ENCODE measurements around the gene TMPRSS9. TPM values are rescaled to one million over a fixed set of nuclear protein-coding genes. Genes with fewer than 3 reads are reported as not detected.

The TMPRSS9 gene
- total and polyA plus RNA-seq, 2 of the 13 experiments (the other 11 are each of a cell fraction or from before 2014, with no cell fraction given), result 2.5 to 5.2 TPM

- TF ChIP-seq, protein P1, sequence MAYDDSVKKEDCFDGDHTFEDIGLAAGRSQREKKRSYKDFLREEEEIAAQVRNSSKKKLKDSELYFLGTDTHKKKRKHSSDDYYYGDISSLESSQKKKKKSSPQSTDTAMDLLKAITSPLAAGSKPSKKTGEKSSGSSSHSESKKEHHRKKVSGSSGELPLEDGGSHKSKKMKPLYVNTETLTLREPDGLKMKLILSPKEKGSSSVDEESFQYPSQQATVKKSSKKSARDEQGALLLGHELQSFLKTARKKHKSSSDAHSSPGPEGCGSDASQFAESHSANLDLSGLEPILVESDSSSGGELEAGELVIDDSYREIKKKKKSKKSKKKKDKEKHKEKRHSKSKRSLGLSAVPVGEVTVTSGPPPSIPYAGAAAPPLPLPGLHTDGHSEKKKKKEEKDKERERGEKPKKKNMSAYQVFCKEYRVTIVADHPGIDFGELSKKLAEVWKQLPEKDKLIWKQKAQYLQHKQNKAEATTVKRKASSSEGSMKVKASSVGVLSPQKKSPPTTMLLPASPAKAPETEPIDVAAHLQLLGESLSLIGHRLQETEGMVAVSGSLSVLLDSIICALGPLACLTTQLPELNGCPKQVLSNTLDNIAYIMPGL (CRISPR knock-in tag; IDR thresholded peaks at IDR 0.05; ENCODE audit: borderline replicate concordance in 1 of 2, low read depth in 1 of 2), result peak; percentile 92 to 93; a peak in 3 of 4 replicates
- TF ChIP-seq ZNF576 (CRISPR knock-in tag; IDR thresholded peaks at IDR 0.05), result 0 out of 2 replicates have a peak, but pooled peaks have one; percentile 27
- TF ChIP-seq HNRNPH1 (optimal IDR thresholded peaks at IDR 0.05; ENCODE audit: low read depth, low read length), result no peak
- TF ChIP-seq ZFP36L2 (CRISPR knock-in tag; IDR thresholded peaks at IDR 0.05), result no peak
- 0 out of 2 replicates have a peak, but pooled peaks have one; percentile 33 for TF ChIP-seq ZNF713 (CRISPR knock-in tag; IDR thresholded peaks at IDR 0.05)
- TF ChIP-seq SAFB2 (CRISPR knock-in tag; IDR thresholded peaks at IDR 0.05; ENCODE audit: borderline replicate concordance, low read depth), result no peak
- no peak for TF ChIP-seq GTF2F1 (IDR thresholded peaks at IDR 0.05; ENCODE audit: low read length)
- TF ChIP-seq HNRNPK (IDR thresholded peaks at IDR 0.05; ENCODE audit: low read depth, low read length, poor library complexity, severe bottlenecking), result peak; percentile 82
- TF ChIP-seq, protein P2, sequence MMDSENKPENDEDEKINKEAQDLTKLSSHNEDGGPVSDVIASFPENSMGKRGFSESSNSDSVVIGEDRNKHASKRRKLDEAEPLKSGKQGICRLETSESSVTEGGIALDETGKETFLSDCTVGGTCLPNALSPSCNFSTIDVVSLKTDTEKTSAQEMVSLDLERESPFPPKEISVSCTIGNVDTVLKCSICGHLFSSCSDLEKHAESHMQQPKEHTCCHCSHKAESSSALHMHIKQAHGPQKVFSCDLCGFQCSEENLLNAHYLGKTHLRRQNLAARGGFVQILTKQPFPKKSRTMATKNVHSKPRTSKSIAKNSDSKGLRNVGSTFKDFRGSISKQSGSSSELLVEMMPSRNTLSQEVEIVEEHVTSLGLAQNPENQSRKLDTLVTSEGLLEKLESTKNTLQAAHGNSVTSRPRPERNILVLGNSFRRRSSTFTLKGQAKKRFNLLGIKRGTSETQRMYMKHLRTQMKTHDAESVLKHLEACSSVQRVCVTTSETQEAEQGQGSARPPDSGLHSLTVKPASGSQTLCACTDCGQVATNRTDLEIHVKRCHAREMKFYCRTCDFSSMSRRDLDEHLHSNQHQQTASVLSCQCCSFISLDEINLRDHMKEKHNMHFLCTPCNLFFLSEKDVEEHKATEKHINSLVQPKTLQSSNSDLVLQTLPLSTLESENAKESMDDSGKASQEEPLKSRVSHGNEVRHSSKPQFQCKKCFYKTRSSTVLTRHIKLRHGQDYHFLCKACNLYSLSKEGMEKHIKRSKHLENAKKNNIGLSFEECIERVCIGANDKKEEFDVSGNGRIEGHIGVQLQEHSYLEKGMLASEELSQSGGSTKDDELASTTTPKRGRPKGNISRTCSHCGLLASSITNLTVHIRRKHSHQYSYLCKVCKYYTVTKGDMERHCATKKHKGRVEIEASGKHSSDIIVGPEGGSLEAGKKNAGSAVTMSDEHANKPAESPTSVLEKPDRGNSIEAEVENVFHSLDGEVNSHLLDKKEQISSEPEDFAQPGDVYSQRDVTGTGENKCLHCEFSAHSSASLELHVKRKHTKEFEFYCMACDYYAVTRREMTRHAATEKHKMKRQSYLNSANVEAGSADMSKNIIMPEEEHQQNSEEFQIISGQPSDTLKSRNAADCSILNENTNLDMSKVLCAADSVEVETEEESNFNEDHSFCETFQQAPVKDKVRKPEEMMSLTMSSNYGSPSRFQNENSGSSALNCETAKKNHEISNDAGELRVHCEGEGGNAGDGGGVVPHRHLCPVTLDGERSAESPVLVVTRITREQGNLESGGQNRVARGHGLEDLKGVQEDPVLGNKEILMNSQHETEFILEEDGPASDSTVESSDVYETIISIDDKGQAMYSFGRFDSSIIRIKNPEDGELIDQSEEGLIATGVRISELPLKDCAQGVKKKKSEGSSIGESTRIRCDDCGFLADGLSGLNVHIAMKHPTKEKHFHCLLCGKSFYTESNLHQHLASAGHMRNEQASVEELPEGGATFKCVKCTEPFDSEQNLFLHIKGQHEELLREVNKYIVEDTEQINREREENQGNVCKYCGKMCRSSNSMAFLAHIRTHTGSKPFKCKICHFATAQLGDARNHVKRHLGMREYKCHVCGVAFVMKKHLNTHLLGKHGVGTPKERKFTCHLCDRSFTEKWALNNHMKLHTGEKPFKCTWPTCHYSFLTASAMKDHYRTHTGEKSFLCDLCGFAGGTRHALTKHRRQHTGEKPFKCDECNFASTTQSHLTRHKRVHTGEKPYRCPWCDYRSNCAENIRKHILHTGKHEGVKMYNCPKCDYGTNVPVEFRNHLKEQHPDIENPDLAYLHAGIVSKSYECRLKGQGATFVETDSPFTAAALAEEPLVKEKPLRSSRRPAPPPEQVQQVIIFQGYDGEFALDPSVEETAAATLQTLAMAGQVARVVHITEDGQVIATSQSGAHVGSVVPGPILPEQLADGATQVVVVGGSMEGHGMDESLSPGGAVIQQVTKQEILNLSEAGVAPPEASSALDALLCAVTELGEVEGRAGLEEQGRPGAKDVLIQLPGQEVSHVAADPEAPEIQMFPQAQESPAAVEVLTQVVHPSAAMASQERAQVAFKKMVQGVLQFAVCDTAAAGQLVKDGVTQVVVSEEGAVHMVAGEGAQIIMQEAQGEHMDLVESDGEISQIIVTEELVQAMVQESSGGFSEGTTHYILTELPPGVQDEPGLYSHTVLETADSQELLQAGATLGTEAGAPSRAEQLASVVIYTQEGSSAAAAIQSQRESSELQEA (CRISPR knock-in tag; IDR thresholded peaks at IDR 0.05; ENCODE audit: not compliant biosample characterization), result peak; percentile 35
- TF ChIP-seq RAD21 (CRISPR knock-in tag; IDR thresholded peaks at IDR 0.05), result peak; percentile 99
- peak; percentile 52; the same call in 1 of the 2 replicates for TF ChIP-seq CEBPG (CRISPR knock-in tag; IDR thresholded peaks at IDR 0.05)
- TF ChIP-seq, protein P3, sequence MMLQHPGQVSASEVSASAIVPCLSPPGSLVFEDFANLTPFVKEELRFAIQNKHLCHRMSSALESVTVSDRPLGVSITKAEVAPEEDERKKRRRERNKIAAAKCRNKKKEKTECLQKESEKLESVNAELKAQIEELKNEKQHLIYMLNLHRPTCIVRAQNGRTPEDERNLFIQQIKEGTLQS (CRISPR knock-in tag; IDR thresholded peaks at IDR 0.05), result peak; percentile 53; the same call in 1 of the 2 replicates
- TF ChIP-seq ZNF136 (CRISPR knock-in tag; IDR thresholded peaks at IDR 0.05; ENCODE audit: low read depth), result no peak
- no peak for TF ChIP-seq HDAC6 (IDR thresholded peaks at IDR 0.05; ENCODE audit: low read depth, low read length)
- TF ChIP-seq AHR (CRISPR knock-in tag; IDR thresholded peaks at IDR 0.05), result no peak
- 0 out of 2 replicates have a peak, but pooled peaks have one; percentile 30 for TF ChIP-seq ZNF709 (CRISPR knock-in tag; IDR thresholded peaks at IDR 0.05)
- TF ChIP-seq ZNF124 (CRISPR knock-in tag; IDR thresholded peaks at IDR 0.05), result peak; percentile 44; the same call in 1 of the 2 replicates
- no peak for TF ChIP-seq SOX6 (IDR thresholded peaks at IDR 0.05)
- TF ChIP-seq SOX6 (CRISPR knock-in tag; IDR thresholded peaks at IDR 0.05), result peak; percentile 60; the same call in 1 of the 2 replicates
Observed at GRCh38 chr19:2474232-2475017, 114.4 kb downstream of the TMPRSS9 start (continued).
